HG03457 (cell line): ENCODE data around the gene UGT1A1.

Experiments
- ATAC-seq: cut with Tn5 transposase; IDR thresholded peaks from one replicate; pipeline ENCODE4 v1.9.1; 2021; ENCODE audit warnings: moderate number of reproducible peaks; ENCODE audit not compliant: unreplicated experiment

UGT1A1 gene

DNA sequence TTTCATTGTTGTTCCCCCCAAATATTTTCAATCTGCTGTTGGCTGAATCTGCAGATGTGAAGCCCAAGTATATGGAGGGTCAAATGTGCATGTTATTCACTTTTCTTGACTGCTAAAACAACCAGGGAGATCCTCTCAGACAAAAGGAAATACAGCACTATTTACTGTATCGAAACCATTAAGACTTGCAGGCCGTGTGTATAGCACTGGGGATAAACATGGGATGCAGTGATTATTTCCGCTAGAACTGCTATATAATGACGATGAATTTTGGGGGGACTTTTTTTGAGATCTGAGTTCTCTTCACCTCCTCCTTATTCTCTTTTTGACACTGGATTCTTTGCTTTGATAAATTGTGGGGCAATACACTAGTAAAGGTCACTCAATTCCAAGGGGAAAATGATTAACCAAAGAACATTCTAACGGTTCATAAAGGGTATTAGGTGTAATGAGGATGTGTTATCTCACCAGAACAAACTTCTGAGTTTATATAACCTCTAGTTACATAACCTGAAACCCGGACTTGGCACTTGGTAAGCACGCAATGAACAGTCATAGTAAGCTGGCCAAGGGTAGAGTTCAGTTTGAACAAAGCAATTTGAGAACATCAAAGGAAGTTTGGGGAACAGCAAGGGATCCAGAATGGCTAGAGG lies 3.5 kb upstream of the UGT1A1 start:
- no peak for ATAC-seq

- no peak for ATAC-seq
Measured at GRCh38 chr2:233758141-233758540, 1.9 kb upstream of the UGT1A1 start.

DNA sequence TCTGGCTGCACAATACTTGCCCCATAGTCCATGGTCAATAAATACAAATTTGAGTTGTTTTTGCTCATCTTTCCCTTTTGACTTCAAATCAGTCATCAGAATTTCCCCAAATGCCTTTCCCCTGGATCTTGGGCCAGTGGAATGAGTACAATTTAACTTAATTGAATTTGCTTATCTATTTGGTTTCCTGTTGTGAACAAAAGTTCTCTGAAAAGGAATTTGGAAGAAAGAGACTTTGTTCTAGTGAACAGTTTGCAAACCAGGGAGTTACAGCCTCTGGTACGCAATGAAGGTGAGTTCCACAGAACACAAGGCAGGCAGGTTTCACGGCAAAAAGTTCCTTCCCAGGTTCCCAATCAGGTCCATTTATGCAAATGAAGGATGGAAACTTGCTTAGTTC lies 1.2 kb upstream of the UGT1A1 start:
- ATAC-seq: no peak

- no peak for ATAC-seq
Measured at GRCh38 chr2:233761040-233761769, 1.1 kb downstream of the UGT1A1 start.

- ATAC-seq: no peak
Measured at GRCh38 chr2:233764264-233764663, 4.2 kb downstream of the UGT1A1 start.

GRCh38 chr2:233764761-233765160 lies 4.7 kb downstream of the UGT1A1 start:
- ATAC-seq: no peak

GRCh38 chr2:233766416-233766815 lies 6.3 kb downstream of the UGT1A1 start:
- ATAC-seq: no peak

DNA sequence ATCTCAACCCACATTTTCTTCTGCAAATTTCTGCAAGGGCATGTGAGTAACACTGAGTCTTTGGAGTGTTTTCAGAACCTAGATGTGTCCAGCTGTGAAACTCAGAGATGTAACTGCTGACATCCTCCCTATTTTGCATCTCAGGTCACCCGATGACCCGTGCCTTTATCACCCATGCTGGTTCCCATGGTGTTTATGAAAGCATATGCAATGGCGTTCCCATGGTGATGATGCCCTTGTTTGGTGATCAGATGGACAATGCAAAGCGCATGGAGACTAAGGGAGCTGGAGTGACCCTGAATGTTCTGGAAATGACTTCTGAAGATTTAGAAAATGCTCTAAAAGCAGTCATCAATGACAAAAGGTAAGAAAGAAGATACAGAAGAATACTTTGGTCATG lies 8.0 kb downstream of the UGT1A1 start:
- ATAC-seq: no peak

- ATAC-seq: no peak
Measured at GRCh38 chr2:233769260-233769659, 9.2 kb downstream of the UGT1A1 start.

- no peak for ATAC-seq
Measured at GRCh38 chr2:233772153-233772552, 12.1 kb downstream of the UGT1A1 start.

DNA sequence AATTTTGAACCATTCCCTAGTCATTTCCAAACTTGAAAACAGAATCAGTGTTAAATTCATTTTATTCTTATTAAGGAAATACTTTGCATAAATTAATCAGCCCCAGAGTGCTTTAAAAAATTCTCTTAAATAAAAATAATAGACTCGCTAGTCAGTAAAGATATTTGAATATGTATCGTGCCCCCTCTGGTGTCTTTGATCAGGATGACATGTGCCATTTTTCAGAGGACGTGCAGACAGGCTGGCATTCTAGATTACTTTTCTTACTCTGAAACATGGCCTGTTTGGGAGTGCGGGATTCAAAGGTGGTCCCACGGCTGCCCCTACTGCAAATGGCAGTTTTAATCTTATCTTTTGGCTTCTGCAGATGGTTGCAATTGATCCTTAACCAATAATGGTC lies 12.5 kb downstream of the UGT1A1 start:
- no peak for ATAC-seq

- no peak for ATAC-seq
Measured at GRCh38 chr2:233773854-233774253, 13.8 kb downstream of the UGT1A1 start.

- no peak for ATAC-seq
Measured at GRCh38 chr2:233775414-233775813, 15.3 kb downstream of the UGT1A1 start.

DNA sequence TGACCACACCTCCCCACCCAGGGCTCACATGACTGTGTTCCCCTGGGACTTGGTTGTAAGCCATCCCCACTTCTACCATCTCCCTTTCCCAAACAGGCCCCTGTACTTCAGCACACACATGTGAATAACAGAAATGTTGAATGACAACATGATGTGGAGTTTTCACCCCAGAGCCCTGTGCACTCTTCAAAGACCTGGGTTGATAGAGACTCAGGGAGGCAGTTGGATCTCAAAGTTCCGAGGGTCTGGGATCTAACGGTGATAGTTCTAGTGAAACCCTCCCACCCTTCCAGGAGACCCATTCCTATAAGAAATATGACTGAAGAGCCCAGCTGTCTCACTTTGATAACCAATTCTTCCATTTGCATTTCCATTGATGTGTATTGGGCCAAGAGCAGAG lies 18.0 kb downstream of the UGT1A1 start, which contains the start of gene MROH2A:
MROH2A (plus strand) TSS at position 301 of the 400 bp plus-strand sequence. CDS start 1,029 bp downstream, outside the sequence.
- ATAC-seq: no peak

DNA sequence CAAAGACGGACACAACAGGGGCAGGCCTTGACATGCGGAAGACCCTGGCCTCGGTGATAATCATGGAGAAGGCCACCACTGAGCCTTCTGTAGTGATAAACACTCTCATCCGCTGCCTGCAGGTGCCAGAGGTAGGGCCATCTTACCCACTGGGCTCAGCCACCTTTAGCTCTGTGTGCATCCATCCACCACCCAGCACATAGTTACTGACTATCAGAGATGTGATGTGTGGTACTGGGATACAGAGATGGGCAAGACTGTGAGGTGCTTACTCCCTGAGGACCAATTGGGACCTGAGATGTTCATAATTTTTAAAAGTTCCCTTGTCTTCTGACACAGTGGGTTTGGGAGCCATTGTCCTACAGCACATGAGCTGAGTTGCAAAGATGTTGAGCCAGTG lies 19.7 kb downstream of the UGT1A1 start:
- no peak for ATAC-seq

- ATAC-seq: no peak
Measured at GRCh38 chr2:233780771-233781170, 20.7 kb downstream of the UGT1A1 start.

DNA sequence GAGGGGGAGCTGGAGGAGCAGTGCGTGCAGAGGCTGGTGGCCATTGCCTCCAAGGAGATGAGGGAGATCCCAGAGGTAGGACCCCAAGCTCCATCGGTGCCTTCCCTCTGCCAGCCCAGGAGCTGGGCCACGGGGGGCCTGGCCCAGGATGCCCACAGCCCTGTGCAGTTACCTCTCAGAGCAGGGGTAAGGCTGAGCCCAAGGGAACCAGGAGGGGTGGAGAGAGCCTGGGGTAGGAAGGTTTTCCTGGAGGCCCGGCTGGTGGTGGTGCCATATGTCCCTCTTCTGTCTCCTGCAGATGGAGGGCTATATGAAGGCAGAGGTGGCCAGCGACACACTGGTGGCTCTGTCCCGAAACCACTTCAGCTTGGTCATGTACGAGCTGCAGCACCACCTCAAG lies 29.5 kb downstream of the UGT1A1 start:
- ATAC-seq: no peak

DNA sequence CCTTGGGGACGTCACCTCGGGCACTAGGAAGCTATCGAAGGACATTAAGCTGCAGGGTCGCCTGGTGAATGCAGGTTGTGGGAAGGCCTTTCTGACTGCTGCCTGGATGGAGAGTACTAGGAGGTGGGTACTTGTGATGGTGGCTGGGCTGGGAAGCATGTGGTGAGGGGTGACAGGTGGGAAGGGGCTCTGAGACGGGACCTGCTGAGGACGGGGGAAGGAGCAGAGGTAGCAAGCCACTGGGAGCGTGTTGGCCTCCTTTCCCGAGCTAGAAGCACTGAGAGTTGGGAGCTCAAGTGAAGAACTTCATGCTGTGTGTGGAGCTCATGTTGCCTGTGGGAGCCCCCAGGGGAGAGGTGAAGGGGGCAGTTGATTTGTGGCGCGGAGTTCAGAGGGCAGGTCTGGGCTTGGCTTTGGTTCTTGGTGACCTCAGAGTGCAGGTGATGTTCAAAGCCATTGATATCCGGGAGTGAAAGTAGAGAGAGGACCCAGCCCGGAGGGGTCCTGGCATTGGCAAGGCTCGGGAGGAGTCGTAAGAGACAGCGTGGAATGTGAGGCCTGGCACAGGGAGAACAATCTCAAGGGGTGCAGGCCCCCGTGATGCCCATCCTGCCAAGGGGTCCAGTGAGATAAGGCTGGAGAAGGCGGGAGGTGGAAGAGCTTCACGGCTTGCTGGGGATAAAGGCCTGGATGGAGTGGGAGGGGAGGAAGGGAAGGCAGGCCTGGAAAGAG lies 31.2 kb downstream of the UGT1A1 start:
- ATAC-seq: no peak

DNA sequence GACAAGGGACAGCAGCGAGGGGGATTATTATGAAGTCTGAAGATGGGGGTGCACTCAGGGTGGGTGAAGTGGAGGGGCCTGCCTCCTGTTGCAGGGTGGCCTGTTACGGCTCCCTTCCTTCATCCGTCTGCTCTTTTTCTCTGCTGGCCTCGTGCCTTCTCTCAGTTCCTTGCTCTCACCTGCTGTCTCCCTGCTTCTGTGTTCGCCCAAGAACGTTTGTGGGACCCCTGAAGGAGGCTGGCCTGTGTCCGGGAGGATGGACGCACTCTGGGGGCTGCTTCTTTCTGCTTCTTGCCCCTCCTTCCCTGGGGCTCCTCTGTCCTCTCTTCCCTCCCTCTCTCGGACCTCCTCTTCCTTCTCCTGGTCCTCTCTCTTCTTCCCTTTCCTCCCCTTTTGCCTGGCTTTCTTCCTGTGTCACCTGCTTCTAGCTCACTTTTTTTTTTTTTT lies 31.8 kb downstream of the UGT1A1 start:
- ATAC-seq: no peak

- ATAC-seq: no peak
Measured at GRCh38 chr2:233792720-233793119, 32.6 kb downstream of the UGT1A1 start.

GRCh38 chr2:233793465-233794127 lies 33.5 kb downstream of the UGT1A1 start:
- ATAC-seq: no peak
